D721Med (cell line): ENCODE data around the gene FOXO6.

Experiments
- DNase-seq: peaks from one replicate; pipeline ENCODE4 v3.0.0; 2011; ENCODE audit warnings: low spot score; ENCODE audit not compliant: insufficient read length
- FAIRE-seq: peaks from 2 replicates; lab custom pipeline; 2011; peaks lifted over from hg19 to GRCh38; lab: Jason Lieb, UNC
- CTCF ChIP-seq: IDR thresholded peaks from 2 replicates; pipeline ENCODE4 v1.5.1; 2012; ENCODE audit warnings: mild to moderate bottlenecking, control low read depth; ENCODE audit not compliant: insufficient read depth; ENCODE audit errors: missing control alignments

The FOXO6 gene

GRCh38 chr1:41419584-41420295 is 58.5 kb downstream of the FOXO6 start:
- FAIRE-seq (no peak), DNase-seq (no peak)
- no peak for TF ChIP-seq CTCF

GRCh38 chr1:41420351-41420750 is 59.1 kb downstream of the FOXO6 start:
- FAIRE-seq (no peak), DNase-seq (no peak)
- no peak for TF ChIP-seq CTCF

- FAIRE-seq: no peak
- no peak for DNase-seq
- no peak for TF ChIP-seq CTCF
These were observed 59.6 kb downstream of the FOXO6 start for GRCh38 chr1:41420860-41421259.

- no peak for FAIRE-seq
- no peak for DNase-seq
- TF ChIP-seq CTCF: no peak
These were observed 61.1 kb downstream of the FOXO6 start for GRCh38 chr1:41422306-41422705.

GRCh38 chr1:41423511-41424191 is 62.4 kb downstream of the FOXO6 start:
- no peak for TF ChIP-seq CTCF
- no peak for FAIRE-seq
- no peak for DNase-seq

GRCh38 chr1:41424581-41425118 is 63.4 kb downstream of the FOXO6 start:
- FAIRE-seq (peak; percentile 16), DNase-seq (no peak)

More at GRCh38 chr1:41424581-41425118, 63.4 kb downstream of the FOXO6 start:
- no peak for TF ChIP-seq CTCF
